ENCODE data around the gene TMEM40.

The TMEM40 gene

GRCh38 chr3:12687948-12688347, 71.1 kb downstream of the TMEM40 start:
- no peak overlapping the region for H3K4me3 ChIP-seq (ENCODE audit: low read depth, low read length)

DNA sequence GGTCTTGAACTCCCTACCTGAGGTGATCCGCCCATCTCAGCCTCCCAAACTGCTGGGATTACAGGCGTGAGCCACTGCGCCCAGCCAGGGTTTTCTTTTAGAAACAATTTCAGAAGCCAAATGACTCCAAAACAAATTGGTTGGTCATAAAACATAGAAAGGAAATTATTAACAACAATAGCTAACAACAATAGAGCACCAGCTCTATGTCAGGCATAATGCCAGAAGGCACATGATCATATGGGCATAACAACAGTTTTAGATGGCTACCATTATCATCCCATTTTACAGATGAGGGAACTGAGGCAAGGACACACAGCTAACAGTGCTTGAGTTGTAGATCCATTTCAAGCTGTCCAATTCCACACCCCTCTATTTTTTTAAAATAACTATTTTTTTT, 73.0 kb downstream of the TMEM40 start:
- H3K9me3 ChIP-seq (ENCODE audit: control insufficient read depth, low read length): no peaks in the 10 kb centered on the region
- H3K79me2 ChIP-seq: no peaks in the 10 kb centered on the region
- H3K4me3 ChIP-seq (ENCODE audit: low read depth, low read length): no peak overlapping the region
- H2AFZ ChIP-seq: no peak overlapping the region
- H3K4me2 ChIP-seq (ENCODE audit: low read length): no peak overlapping the region
- H3K36me3 ChIP-seq (ENCODE audit: control insufficient read depth, insufficient read depth, low read length): no peaks in the 10 kb centered on the region
- TF ChIP-seq, protein P1, sequence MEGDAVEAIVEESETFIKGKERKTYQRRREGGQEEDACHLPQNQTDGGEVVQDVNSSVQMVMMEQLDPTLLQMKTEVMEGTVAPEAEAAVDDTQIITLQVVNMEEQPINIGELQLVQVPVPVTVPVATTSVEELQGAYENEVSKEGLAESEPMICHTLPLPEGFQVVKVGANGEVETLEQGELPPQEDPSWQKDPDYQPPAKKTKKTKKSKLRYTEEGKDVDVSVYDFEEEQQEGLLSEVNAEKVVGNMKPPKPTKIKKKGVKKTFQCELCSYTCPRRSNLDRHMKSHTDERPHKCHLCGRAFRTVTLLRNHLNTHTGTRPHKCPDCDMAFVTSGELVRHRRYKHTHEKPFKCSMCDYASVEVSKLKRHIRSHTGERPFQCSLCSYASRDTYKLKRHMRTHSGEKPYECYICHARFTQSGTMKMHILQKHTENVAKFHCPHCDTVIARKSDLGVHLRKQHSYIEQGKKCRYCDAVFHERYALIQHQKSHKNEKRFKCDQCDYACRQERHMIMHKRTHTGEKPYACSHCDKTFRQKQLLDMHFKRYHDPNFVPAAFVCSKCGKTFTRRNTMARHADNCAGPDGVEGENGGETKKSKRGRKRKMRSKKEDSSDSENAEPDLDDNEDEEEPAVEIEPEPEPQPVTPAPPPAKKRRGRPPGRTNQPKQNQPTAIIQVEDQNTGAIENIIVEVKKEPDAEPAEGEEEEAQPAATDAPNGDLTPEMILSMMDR (IDR thresholded peaks at IDR 0.05): no peak
- peaks cover 6% of the 10 kb centered on the region for H3K4me1 ChIP-seq
- H3K9ac ChIP-seq: no peak overlapping the region
- H3K27me3 ChIP-seq (ENCODE audit: control insufficient read depth, insufficient read depth, low read length): no peaks in the 10 kb centered on the region
- H3K27ac ChIP-seq: no peak overlapping the region

More at GRCh38 chr3:12687948-12688347, 71.1 kb downstream of the TMEM40 start:
- Histone ChIP-seq H3K4me1 (peaks cover 2% of the 10 kb centered on the region), H3K36me3 (ENCODE audit: control insufficient read depth, insufficient read depth, low read length) (no peaks in the 10 kb centered on the region), H3K9ac (no peak overlapping the region), H3K27me3 (ENCODE audit: control insufficient read depth, insufficient read depth, low read length) (no peaks in the 10 kb centered on the region), H3K9me3 (ENCODE audit: control insufficient read depth, low read length) (no peaks in the 10 kb centered on the region), H3K27ac (peak overlapping the region; percentile 27), H3K4me2 (ENCODE audit: low read length) (no peak overlapping the region), H3K79me2 (no peaks in the 10 kb centered on the region), H2AFZ (peak overlapping the region; percentile 64)
- TF ChIP-seq, protein P1 (IDR thresholded peaks at IDR 0.05): no peak
